ENCODE results near the gene JPH3. TPM values are rescaled to one million over a fixed set of nuclear protein-coding genes. Genes with fewer than 3 reads are reported as not detected.

Gene JPH3
- total and polyA plus RNA-seq, 2 experiments from 2014 or later, result 1.8 to 4.8 TPM

DNA sequence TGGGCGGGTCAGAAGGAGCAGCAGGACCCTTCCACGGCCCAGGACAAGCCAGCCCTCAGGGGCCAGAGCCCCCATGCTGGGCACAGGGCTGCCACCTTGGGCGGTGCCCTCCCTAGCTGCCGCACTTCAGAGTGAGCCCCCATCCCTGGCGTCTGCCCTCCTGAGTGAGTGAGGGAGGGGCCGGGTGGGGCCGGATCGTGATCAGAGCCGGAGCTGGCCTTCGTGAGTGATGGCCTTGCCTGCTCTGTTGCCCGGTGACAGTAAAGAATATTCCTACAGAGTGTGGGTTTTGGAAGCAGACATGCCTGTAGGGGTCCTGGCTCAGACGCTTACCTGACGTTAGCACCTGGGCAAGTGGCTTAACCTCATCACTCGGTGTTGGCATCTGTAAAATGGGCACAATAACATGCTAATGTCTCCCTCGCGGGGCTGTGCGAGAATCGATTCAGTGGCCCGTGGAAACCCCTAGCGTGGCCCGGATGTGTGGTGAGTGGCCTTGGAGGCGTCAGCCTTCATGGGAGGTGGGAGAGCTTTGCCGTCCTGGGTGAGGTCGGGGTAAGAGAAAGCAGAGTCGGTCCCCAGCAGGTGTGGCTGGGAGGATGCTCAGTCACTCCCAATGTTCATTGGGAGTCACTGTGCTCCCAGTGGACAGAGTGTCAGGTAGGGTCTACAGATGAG lies 26.1 kb downstream of the JPH3 start:
- H4K20me1 ChIP-seq (ENCODE audit: insufficient read depth, poor library complexity, severe bottlenecking), result no peaks in the 10 kb centered on the region
- no peak overlapping the region for H3K27ac ChIP-seq
- no peak overlapping the region for H2AFZ ChIP-seq
- H3K79me2 ChIP-seq, result no peaks in the 10 kb centered on the region
- no peak overlapping the region for H3K4me2 ChIP-seq
- WGBS (ENCODE audit: low lambda C conversion rate, missing lambda C conversion rate), result 95% methylated on average over 24 of the region's 25 CpGs
- H3K4me3 ChIP-seq, result no peak overlapping the region
- no peaks in the 10 kb centered on the region for H3K4me1 ChIP-seq (ENCODE audit: insufficient read depth)
- H3K36me3 ChIP-seq (replicated peaks; ENCODE audit: insufficient read depth, low read depth), result no peaks in the 10 kb centered on the region
- H3K9me2 ChIP-seq (replicated peaks; ENCODE audit: insufficient read depth), result no peaks in the 10 kb centered on the region
- no peaks in the 10 kb centered on the region for H3K9me3 ChIP-seq (ENCODE audit: low read depth)
- TF ChIP-seq EZH2phosphoT487 (IDR thresholded peaks at IDR 0.05; ENCODE audit: low read depth, severe bottlenecking, unreplicated experiment), result no peak
- TF ChIP-seq CTCF (IDR thresholded peaks at IDR 0.05; ENCODE audit: poor library complexity), result no peak
- no peak for TF ChIP-seq EZH2 (IDR thresholded peaks at IDR 0.05; ENCODE audit: borderline replicate concordance)
- DNase-seq (ENCODE audit: low spot score), result no peak
- H3K27me3 ChIP-seq, result peaks cover 4% of the 10 kb centered on the region

DNA sequence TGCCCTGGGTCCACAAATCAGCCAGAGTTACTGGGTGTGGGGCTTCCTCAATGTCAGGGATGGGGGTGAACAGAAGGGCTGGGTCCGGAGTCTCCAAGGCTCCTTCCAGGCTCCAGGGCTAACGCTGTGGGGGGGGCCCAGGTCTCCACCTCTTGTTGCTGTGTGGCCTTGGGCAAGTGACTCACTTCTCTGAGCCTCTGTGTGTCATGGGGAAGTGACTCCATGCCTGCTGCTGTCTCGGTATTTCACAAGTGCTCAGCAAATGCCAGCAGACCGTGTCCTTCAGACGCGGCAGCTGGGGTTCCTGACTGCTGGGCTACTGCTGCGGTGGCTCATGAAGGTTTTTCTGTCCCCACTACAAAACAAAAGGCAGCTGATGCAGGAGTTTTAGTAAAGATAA lies 26.6 kb downstream of the JPH3 start:
- no peak for DNase-seq (ENCODE audit: low spot score)
- Histone ChIP-seq H3K9me3 (ENCODE audit: low read depth) (no peaks in the 10 kb centered on the region), H2AFZ (no peak overlapping the region), H4K20me1 (ENCODE audit: insufficient read depth, poor library complexity, severe bottlenecking) (no peaks in the 10 kb centered on the region), H3K79me2 (no peaks in the 10 kb centered on the region), H3K36me3 (replicated peaks; ENCODE audit: insufficient read depth, low read depth) (no peaks in the 10 kb centered on the region), H3K9me2 (replicated peaks; ENCODE audit: insufficient read depth) (no peaks in the 10 kb centered on the region), H3K27ac (no peak overlapping the region), H3K4me1 (ENCODE audit: insufficient read depth) (no peaks in the 10 kb centered on the region), H3K27me3 (peaks cover 4% of the 10 kb centered on the region), H3K4me3 (no peak overlapping the region), H3K4me2 (no peak overlapping the region)
- WGBS (ENCODE audit: low lambda C conversion rate, missing lambda C conversion rate), result 83% methylated on average over 7 of the region's 7 CpGs
- TF ChIP-seq EZH2phosphoT487 (IDR thresholded peaks at IDR 0.05; ENCODE audit: low read depth, severe bottlenecking, unreplicated experiment) (no peak), CTCF (IDR thresholded peaks at IDR 0.05; ENCODE audit: poor library complexity) (no peak)

DNA sequence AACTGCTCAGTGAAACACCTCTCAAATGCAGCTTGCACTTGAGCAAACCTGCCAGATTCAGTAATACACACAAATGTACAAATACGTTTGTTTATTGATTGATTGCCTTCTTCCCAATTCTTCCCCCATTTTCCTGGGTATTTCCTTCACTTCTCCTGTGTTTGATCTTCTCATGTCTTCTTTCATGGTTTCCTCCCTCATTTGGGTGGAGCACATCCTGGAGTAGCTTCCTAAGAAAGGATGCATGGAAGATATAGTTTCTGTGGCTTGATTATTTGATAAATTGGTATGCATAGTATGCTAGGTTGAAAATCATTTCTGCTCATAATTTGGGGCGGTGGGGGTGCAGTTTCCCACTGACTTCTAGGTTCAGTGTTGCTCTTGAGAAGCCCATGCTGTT lies 28.8 kb downstream of the JPH3 start:
- no peaks in the 10 kb centered on the region for H3K79me2 ChIP-seq
- no peak overlapping the region for H3K4me3 ChIP-seq
- H3K36me3 ChIP-seq (replicated peaks; ENCODE audit: insufficient read depth, low read depth), result no peaks in the 10 kb centered on the region
- DNase-seq (ENCODE audit: low spot score), result no peak
- TF ChIP-seq CTCF (IDR thresholded peaks at IDR 0.05; ENCODE audit: poor library complexity) (no peak), EZH2 (IDR thresholded peaks at IDR 0.05; ENCODE audit: borderline replicate concordance) (no peak)
- H3K4me1 ChIP-seq (ENCODE audit: insufficient read depth), result no peaks in the 10 kb centered on the region
- no peak overlapping the region for H3K27ac ChIP-seq
- no peaks in the 10 kb centered on the region for H4K20me1 ChIP-seq (ENCODE audit: insufficient read depth, poor library complexity, severe bottlenecking)
- no peak overlapping the region for H3K4me2 ChIP-seq
- H3K27me3 ChIP-seq, result peaks cover 4% of the 10 kb centered on the region
- 79% methylated on average over 2 of the region's 2 CpGs for WGBS (ENCODE audit: low lambda C conversion rate, missing lambda C conversion rate)
- no peaks in the 10 kb centered on the region for H3K9me2 ChIP-seq (replicated peaks; ENCODE audit: insufficient read depth)
- H3K9me3 ChIP-seq (ENCODE audit: low read depth), result no peaks in the 10 kb centered on the region
- H2AFZ ChIP-seq, result no peak overlapping the region

- Histone ChIP-seq H3K79me2 (no peaks in the 10 kb centered on the region), H3K4me2 (no peak overlapping the region), H2AFZ (no peak overlapping the region), H3K36me3 (replicated peaks; ENCODE audit: insufficient read depth, low read depth) (no peaks in the 10 kb centered on the region), H3K27ac (no peak overlapping the region), H3K9me2 (replicated peaks; ENCODE audit: insufficient read depth) (no peaks in the 10 kb centered on the region), H3K4me1 (ENCODE audit: insufficient read depth) (no peaks in the 10 kb centered on the region), H3K27me3 (peaks cover 4% of the 10 kb centered on the region), H3K9me3 (ENCODE audit: low read depth) (no peaks in the 10 kb centered on the region), H4K20me1 (ENCODE audit: insufficient read depth, poor library complexity, severe bottlenecking) (no peaks in the 10 kb centered on the region), H3K4me3 (no peak overlapping the region)
- DNase-seq (ENCODE audit: low spot score), result no peak
- 91% methylated on average over 13 of the region's 14 CpGs for WGBS (ENCODE audit: low lambda C conversion rate, missing lambda C conversion rate)
- TF ChIP-seq EZH2phosphoT487 (IDR thresholded peaks at IDR 0.05; ENCODE audit: low read depth, severe bottlenecking, unreplicated experiment) (no peak), CTCF (IDR thresholded peaks at IDR 0.05; ENCODE audit: poor library complexity) (no peak), EZH2 (IDR thresholded peaks at IDR 0.05; ENCODE audit: borderline replicate concordance) (no peak)
These were observed 32.1 kb downstream of the JPH3 start for GRCh38 chr16:87634411-87634810.
